HFFc6 (cell line): ENCODE data around the gene DCAF7. TPM values are rescaled to one million over a fixed set of nuclear protein-coding genes. Genes with fewer than 3 reads are reported as not detected.

Experiments used
- DNase-seq: peaks from one replicate; pipeline ENCODE4 v3.0.0-alpha.2; 2018
- H3K27ac Mint-ChIP-seq: 2 replicates; pipeline ENCODE4 v1.8.0; 2020; ENCODE audit warnings: mild to moderate bottlenecking, mixed read lengths
- H3K27me3 Mint-ChIP-seq: 2 replicates; pipeline ENCODE4 v1.8.0; 2021; ENCODE audit warnings: mild to moderate bottlenecking, moderate library complexity, mixed read lengths; ENCODE audit not compliant: insufficient read depth
- H3K36me3 Mint-ChIP-seq: 2 replicates; pipeline ENCODE4 v1.8.0; 2021; ENCODE audit warnings: low read depth, mixed read lengths
- H3K4me1 Mint-ChIP-seq: 2 replicates; pipeline ENCODE4 v1.8.0; 2020; ENCODE audit warnings: low read depth, mixed read lengths
- H3K4me3 Mint-ChIP-seq: 2 replicates; pipeline ENCODE4 v1.8.0; 2020; ENCODE audit warnings: mild to moderate bottlenecking, moderate library complexity, mixed read lengths
- H3K9me3 Mint-ChIP-seq: 2 replicates; pipeline ENCODE4 v1.8.0; 2020; ENCODE audit warnings: mild to moderate bottlenecking, mixed read lengths
- total RNA-seq, 6 experiments: library from RNA; stranded (reverse); fragmentation: NEBNext Ultra II Directional; extraction: Animal tissue kit (Norgen Biotek cat#: 25700); gene quantifications; 2 replicates in 1 of 6; 3 replicates in 5 of 6; pipeline ENCODE4 v1.2.3, GENCODE V29; 2021
- TF ChIP-seq, protein P1 (sequence below): fragments of 200-600 bp; sonication (generic); IDR thresholded peaks from 2 replicates; pipeline ENCODE4 v1.5.0; 2021; ENCODE audit warnings: antibody characterized with exemption, mild to moderate bottlenecking

DCAF7 gene
- total RNA-seq, 6 experiments from 2014 or later, result 58.6 to 67.0 (median 63.3) TPM

DNA sequence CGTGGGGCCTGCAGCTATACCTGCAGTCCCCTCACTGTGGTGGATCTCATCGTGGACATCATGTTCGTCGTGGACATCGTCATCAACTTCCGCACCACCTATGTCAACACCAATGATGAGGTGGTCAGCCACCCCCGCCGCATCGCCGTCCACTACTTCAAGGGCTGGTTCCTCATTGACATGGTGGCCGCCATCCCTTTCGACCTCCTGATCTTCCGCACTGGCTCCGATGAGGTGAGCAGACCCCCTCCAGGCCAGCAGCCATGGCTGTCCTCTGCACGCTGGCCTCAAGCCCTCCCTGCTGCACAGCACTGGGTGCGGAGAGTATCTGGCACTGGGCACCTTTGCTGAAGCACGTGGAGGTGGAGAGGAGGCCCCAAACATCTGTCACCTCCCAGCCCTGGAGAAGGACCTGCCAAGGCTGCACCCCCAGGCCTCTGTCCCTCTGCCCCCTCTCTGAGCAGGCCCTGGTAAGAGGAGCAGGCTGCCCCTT is 16.2 kb upstream of the DCAF7 start:
- Mint-ChIP-seq H3K27ac (no peak overlapping the region), H3K9me3 (no peaks in the 10 kb centered on the region), H3K4me1 (no peaks in the 10 kb centered on the region; the same call in 1 of the 2 replicates), H3K36me3 (no peaks in the 10 kb centered on the region), H3K27me3 (peaks cover 44% of the 10 kb centered on the region), H3K4me3 (no peak overlapping the region)
- TF ChIP-seq, protein P1, sequence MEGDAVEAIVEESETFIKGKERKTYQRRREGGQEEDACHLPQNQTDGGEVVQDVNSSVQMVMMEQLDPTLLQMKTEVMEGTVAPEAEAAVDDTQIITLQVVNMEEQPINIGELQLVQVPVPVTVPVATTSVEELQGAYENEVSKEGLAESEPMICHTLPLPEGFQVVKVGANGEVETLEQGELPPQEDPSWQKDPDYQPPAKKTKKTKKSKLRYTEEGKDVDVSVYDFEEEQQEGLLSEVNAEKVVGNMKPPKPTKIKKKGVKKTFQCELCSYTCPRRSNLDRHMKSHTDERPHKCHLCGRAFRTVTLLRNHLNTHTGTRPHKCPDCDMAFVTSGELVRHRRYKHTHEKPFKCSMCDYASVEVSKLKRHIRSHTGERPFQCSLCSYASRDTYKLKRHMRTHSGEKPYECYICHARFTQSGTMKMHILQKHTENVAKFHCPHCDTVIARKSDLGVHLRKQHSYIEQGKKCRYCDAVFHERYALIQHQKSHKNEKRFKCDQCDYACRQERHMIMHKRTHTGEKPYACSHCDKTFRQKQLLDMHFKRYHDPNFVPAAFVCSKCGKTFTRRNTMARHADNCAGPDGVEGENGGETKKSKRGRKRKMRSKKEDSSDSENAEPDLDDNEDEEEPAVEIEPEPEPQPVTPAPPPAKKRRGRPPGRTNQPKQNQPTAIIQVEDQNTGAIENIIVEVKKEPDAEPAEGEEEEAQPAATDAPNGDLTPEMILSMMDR, result no peak
- DNase-seq, result no peak

DNA sequence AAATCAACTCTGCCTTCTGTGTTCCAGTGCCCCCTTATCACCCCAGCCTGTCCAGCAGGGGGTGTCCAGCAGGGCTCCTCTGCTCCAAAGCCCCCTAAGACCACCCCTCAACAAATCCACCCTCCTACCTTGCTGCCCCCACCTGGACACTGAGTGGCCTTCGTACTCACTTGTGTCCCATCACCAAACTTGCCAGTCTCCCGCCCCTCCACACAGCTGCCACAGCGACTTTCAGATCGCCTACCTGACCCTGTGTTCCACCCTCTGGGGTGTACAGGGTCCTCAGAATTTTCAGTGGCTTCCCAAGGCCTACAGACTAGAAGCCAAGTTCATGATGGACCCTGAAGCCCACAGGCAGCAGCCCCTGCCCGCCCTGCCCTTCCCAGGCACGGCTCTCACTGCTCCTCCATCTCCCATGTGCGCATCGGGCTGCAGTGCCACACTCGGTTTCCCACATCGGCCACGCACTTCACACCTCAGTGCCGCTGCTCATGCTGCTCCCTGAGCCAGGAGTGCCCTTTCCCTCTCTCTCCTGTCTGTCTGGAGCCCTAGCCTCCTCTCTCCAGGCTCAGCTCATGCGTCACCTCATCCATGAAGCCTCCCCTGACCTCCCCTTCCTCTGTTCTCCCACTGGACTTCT is 15.3 kb upstream of the DCAF7 start:
- H3K27ac Mint-ChIP-seq, result no peak overlapping the region
- TF ChIP-seq, protein P1, result no peak
- H3K9me3 Mint-ChIP-seq, result no peaks in the 10 kb centered on the region
- no peak for DNase-seq
- no peak overlapping the region for H3K4me3 Mint-ChIP-seq
- H3K4me1 Mint-ChIP-seq, result no peaks in the 10 kb centered on the region; the same call in 1 of the 2 replicates
- H3K36me3 Mint-ChIP-seq, result no peaks in the 10 kb centered on the region
- peaks cover 45% of the 10 kb centered on the region for H3K27me3 Mint-ChIP-seq

DNA sequence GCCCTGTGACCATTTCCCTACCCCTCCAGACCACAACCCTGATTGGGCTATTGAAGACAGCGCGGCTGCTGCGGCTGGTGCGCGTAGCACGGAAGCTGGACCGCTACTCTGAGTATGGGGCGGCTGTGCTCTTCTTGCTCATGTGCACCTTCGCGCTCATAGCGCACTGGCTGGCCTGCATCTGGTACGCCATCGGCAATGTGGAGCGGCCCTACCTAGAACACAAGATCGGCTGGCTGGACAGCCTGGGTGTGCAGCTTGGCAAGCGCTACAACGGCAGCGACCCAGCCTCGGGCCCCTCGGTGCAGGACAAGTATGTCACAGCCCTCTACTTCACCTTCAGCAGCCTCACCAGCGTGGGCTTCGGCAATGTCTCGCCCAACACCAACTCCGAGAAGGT is 14.6 kb upstream of the DCAF7 start:
- peaks cover 50% of the 10 kb centered on the region for H3K27me3 Mint-ChIP-seq
- H3K27ac Mint-ChIP-seq, result no peak overlapping the region
- DNase-seq, result no peak

GRCh38 chr17:63537001-63537400 is 13.3 kb upstream of the DCAF7 start:
- H3K4me3 Mint-ChIP-seq, result no peak overlapping the region
- peaks cover 61% of the 10 kb centered on the region for H3K27me3 Mint-ChIP-seq
- TF ChIP-seq, protein P1, result no peak
- no peak overlapping the region for H3K27ac Mint-ChIP-seq
- DNase-seq, result no peak
- no peaks in the 10 kb centered on the region for H3K9me3 Mint-ChIP-seq
- H3K4me1 Mint-ChIP-seq, result no peaks in the 10 kb centered on the region; the same call in 1 of the 2 replicates
- H3K36me3 Mint-ChIP-seq, result no peaks in the 10 kb centered on the region

More for the DNA sequence above, 14.6 kb upstream of the DCAF7 start:
- no peaks in the 10 kb centered on the region for H3K36me3 Mint-ChIP-seq
- H3K4me3 Mint-ChIP-seq, result no peak overlapping the region
- no peaks in the 10 kb centered on the region for H3K9me3 Mint-ChIP-seq
- no peaks in the 10 kb centered on the region; the same call in 1 of the 2 replicates for H3K4me1 Mint-ChIP-seq
- TF ChIP-seq, protein P1, result no peak

GRCh38 chr17:63537991-63538692 is 12.1 kb upstream of the DCAF7 start:
- no peaks in the 10 kb centered on the region for H3K9me3 Mint-ChIP-seq
- no peak overlapping the region for H3K4me3 Mint-ChIP-seq
- H3K27me3 Mint-ChIP-seq, result peaks cover 59% of the 10 kb centered on the region
- no peaks in the 10 kb centered on the region for H3K36me3 Mint-ChIP-seq
- TF ChIP-seq, protein P1, result no peak
- H3K27ac Mint-ChIP-seq, result no peak overlapping the region
- no peak for DNase-seq
- no peaks in the 10 kb centered on the region; the same call in 1 of the 2 replicates for H3K4me1 Mint-ChIP-seq
